DND-41 (cell line): ENCODE measurements around the gene ARHGAP22.
A peak's percentile ranks its signal among the peaks of the same experiment; 100 is the strongest.

Experiments
- ATAC-seq: fragments of 200-7000 bp; cut with Tn5 transposase; 3 replicates; pipeline ENCODE4 v1.9.1; 2021; ENCODE audit warnings: low read depth; ENCODE audit not compliant: insufficient read depth
- DNase-seq: peaks from one replicate; pipeline ENCODE4 v3.0.0-alpha.2; 2020
- H2AFZ ChIP-seq: 2 replicates; pipeline ENCODE4 v1.6.0; 2012; ENCODE audit warnings: low read depth, low read length
- H3K27ac ChIP-seq: 2 replicates; pipeline ENCODE4 v1.5.1; 2012; ENCODE audit warnings: low read length, inconsistent platforms
- H3K27me3 ChIP-seq: fragments of 200-600 bp; sonication (generic); 2 replicates; pipeline ENCODE4 v1.6.0; 2012; ENCODE audit warnings: low read length, mild to moderate bottlenecking, inconsistent platforms; ENCODE audit not compliant: insufficient read depth, poor library complexity
- H3K36me3 ChIP-seq: 2 replicates; pipeline ENCODE4 v1.5.1; 2012; ENCODE audit warnings: low read length, inconsistent platforms; ENCODE audit not compliant: insufficient read depth
- H3K4me1 ChIP-seq: 2 replicates; pipeline ENCODE4 v1.5.1; 2012; ENCODE audit warnings: mild to moderate bottlenecking, low read length; ENCODE audit not compliant: insufficient read depth
- H3K4me2 ChIP-seq: 2 replicates; pipeline ENCODE4 v1.6.0; 2012; ENCODE audit warnings: mild to moderate bottlenecking, moderate library complexity, low read length, inconsistent platforms; ENCODE audit not compliant: insufficient read depth
- H3K4me3 ChIP-seq, 2 experiments: fragments of 200-600 bp in 1 of 2; shearing (Covaris generic) in 1 of 2; 2 replicates each; pipeline ENCODE4 v1.5.1; 2012 to 2016; ENCODE audit warnings: inconsistent platforms in 2 of 2, low read length in 2 of 2, mild to moderate bottlenecking in 2 of 2, low read depth in 1 of 2, moderate library complexity in 1 of 2
- H3K79me2 ChIP-seq: 2 replicates; pipeline ENCODE4 v1.6.0; 2012; ENCODE audit warnings: low read length, inconsistent platforms; ENCODE audit not compliant: insufficient read depth
- H3K9ac ChIP-seq: 2 replicates; pipeline ENCODE4 v1.6.0; 2012; ENCODE audit warnings: low read depth, mild to moderate bottlenecking, inconsistent platforms, low read length, moderate library complexity
- H3K9me3 ChIP-seq: 2 replicates; pipeline ENCODE4 v1.5.1; 2012; ENCODE audit warnings: low read length, moderate library complexity, mild to moderate bottlenecking, inconsistent platforms; ENCODE audit not compliant: insufficient read depth, severe bottlenecking
- H4K20me1 ChIP-seq: 2 replicates; pipeline ENCODE4 v1.6.0; 2012; ENCODE audit warnings: low read length; ENCODE audit not compliant: insufficient read depth
- EZH2 ChIP-seq: IDR thresholded peaks from 3 replicates; pipeline ENCODE4 v1.6.1; 2012; ENCODE audit warnings: borderline replicate concordance, low read depth, mild to moderate bottlenecking, moderate library complexity, low read length, inconsistent platforms; ENCODE audit not compliant: severe bottlenecking
- TF ChIP-seq, protein P1 (sequence below): IDR thresholded peaks from 2 replicates; pipeline ENCODE4 v1.5.1; 2012; ENCODE audit warnings: borderline replicate concordance, low read length, moderate library complexity, mild to moderate bottlenecking; ENCODE audit not compliant: poor library complexity, severe bottlenecking; ENCODE audit errors: extremely low read depth

Gene ARHGAP22

DNA sequence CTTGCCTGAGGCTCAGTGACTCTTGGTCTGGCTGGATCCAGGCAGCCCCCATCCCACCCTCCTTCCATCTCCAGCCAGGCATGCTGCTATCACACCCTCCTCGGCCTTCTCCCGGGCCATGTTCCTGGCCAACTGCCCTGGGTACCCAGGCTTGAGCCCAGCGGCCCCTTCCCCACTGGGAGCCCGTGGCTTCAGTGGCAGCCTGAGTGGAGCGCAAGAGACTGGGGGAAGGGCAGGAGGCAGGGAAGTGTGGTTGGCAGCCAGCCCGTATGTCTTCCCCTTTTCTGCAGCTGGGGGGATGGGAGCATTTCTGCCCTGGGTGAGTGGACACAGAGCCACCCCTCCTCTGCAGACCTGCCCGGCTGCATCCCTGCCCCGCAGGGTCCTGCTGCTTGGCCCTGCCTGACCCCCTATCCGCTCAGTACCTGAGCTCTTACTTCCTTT lies 148.5 kb downstream of the ARHGAP22 start:
- Histone ChIP-seq H3K9ac (no peak overlapping the region), H3K27me3 (no peaks in the 10 kb centered on the region), H3K4me3 (no peak overlapping the region), H4K20me1 (0 out of 2 replicates have a peak, but pooled peaks cover 6% of the 10 kb centered on the region), H3K27ac (no peak overlapping the region), H2AFZ (no peak overlapping the region), H3K36me3 (no peaks in the 10 kb centered on the region), H3K79me2 (no peaks in the 10 kb centered on the region), H3K9me3 (no peaks in the 10 kb centered on the region), H3K4me2 (no peak overlapping the region), H3K4me1 (no peaks in the 10 kb centered on the region)
- TF ChIP-seq, protein P1, sequence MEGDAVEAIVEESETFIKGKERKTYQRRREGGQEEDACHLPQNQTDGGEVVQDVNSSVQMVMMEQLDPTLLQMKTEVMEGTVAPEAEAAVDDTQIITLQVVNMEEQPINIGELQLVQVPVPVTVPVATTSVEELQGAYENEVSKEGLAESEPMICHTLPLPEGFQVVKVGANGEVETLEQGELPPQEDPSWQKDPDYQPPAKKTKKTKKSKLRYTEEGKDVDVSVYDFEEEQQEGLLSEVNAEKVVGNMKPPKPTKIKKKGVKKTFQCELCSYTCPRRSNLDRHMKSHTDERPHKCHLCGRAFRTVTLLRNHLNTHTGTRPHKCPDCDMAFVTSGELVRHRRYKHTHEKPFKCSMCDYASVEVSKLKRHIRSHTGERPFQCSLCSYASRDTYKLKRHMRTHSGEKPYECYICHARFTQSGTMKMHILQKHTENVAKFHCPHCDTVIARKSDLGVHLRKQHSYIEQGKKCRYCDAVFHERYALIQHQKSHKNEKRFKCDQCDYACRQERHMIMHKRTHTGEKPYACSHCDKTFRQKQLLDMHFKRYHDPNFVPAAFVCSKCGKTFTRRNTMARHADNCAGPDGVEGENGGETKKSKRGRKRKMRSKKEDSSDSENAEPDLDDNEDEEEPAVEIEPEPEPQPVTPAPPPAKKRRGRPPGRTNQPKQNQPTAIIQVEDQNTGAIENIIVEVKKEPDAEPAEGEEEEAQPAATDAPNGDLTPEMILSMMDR, result no peak
- TF ChIP-seq EZH2, result no peak
- DNase-seq (peak; percentile 1), ATAC-seq (no peak)

DNA sequence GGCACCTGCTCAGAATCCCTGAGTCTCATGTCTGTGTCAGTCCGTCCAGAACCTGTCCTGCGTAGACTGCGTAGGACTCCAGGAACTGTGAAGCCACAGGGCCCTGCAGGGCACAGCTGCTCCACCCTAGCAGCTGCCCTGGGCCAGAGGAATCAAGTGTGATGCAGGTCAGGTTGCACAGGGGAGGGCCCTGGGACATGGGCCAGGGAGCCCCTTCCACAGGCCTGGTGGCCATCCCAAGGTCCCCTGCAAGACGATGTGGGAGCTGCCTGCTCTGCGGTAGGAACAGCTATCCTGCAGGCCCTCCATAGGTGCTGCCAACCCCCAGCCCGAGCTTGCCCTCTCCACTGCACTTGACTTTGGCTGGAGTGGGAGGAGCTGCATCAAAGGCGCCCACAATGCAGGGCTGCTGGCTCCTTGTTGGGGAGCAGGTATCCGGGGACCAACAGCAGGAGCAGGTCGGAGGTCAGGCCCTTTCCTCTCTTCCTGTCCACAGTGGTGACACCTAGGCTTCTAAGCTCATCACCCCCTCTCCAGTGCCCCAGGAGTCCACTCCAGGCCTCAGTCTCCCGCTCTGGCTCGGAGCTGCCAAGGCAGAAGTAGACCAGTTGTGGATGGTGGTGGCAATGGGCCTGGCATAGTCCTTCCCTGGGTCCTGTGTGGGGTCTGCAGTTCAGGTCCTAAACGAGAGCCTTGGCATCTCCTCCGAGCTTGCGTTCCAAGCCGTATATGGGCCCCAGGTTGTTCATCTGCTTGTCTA lies 149.3 kb downstream of the ARHGAP22 start:
- H3K9ac ChIP-seq, result no peak overlapping the region
- H3K36me3 ChIP-seq, result no peaks in the 10 kb centered on the region
- 0 out of 2 replicates have a peak, but pooled peaks cover 6% of the 10 kb centered on the region for H4K20me1 ChIP-seq
- ATAC-seq, result no peak
- no peak overlapping the region for H3K27ac ChIP-seq
- TF ChIP-seq, protein P1, result no peak
- TF ChIP-seq EZH2, result no peak
- no peaks in the 10 kb centered on the region for H3K79me2 ChIP-seq
- no peak overlapping the region for H2AFZ ChIP-seq
- H3K4me2 ChIP-seq, result no peak overlapping the region
- no peaks in the 10 kb centered on the region for H3K9me3 ChIP-seq
- H3K4me3 ChIP-seq, result no peak overlapping the region
- no peaks in the 10 kb centered on the region for H3K4me1 ChIP-seq
- no peaks in the 10 kb centered on the region for H3K27me3 ChIP-seq
- DNase-seq, result peak; percentile 3

DNA sequence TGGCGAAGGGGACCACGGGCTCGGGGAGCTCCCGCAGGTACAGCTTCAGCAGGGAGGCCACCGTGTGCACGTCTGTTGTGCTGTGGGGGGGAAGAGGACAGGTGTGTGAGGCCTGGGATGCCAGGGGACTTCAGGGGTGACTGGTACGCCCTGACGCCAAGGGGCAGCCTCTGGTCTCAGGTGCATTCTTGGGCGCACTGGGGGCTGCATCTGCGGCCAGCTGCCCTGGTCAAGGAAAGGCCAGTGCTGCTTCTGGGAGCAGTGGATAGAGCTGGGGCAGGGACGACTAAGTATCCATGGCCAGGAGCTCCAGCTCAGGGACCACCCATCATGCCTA lies 149.8 kb downstream of the ARHGAP22 start:
- DNase-seq, result no peak
- no peak for TF ChIP-seq EZH2
- TF ChIP-seq, protein P1, result no peak
- H3K27me3 ChIP-seq, result no peaks in the 10 kb centered on the region
- H3K79me2 ChIP-seq, result no peaks in the 10 kb centered on the region
- H3K4me1 ChIP-seq, result no peaks in the 10 kb centered on the region
- H3K27ac ChIP-seq, result no peak overlapping the region
- no peak for ATAC-seq
- H3K4me2 ChIP-seq, result no peak overlapping the region
- no peak overlapping the region for H2AFZ ChIP-seq
- no peaks in the 10 kb centered on the region for H3K36me3 ChIP-seq
- no peaks in the 10 kb centered on the region for H3K9me3 ChIP-seq
- no peak overlapping the region for H3K9ac ChIP-seq
- H3K4me3 ChIP-seq, result no peak overlapping the region
- H4K20me1 ChIP-seq, result 0 out of 2 replicates have a peak, but pooled peaks cover 6% of the 10 kb centered on the region
